Activated naive CD4-positive, alpha-beta T cell (primary cell): ENCODE measurements around the gene FKBP11.
A peak's percentile ranks its signal among the peaks of the same experiment; 100 is the strongest.
"Not testable (repeated sequence)": the region's sequence is repeated elsewhere in the genome, so short reads cannot be mapped to it uniquely, and the experiment has no call there.

Experiments used
- DNase-seq, 4 experiments: peaks; one replicate each; lab custom pipeline; 2025; lab: John Stamatoyannopoulos, UW

The FKBP11 gene

GRCh38 chr12:48954841-48955501, 29.7 kb upstream of the FKBP11 start:
- DNase-seq: no peak

GRCh38 chr12:48954061-48954460, 28.8 kb upstream of the FKBP11 start:
- DNase-seq: no peak

GRCh38 chr12:48952691-48953090, 27.4 kb upstream of the FKBP11 start:
- DNase-seq: no peak

GRCh38 chr12:48947727-48948126, 22.4 kb upstream of the FKBP11 start:
- DNase-seq: no peak

- DNase-seq: no peak
Measured at GRCh38 chr12:48946943-48947342, 21.7 kb upstream of the FKBP11 start.

GRCh38 chr12:48946205-48946604, 20.9 kb upstream of the FKBP11 start:
- DNase-seq: no peak

- DNase-seq: no peak
Measured at GRCh38 chr12:48943221-48943620, 17.9 kb upstream of the FKBP11 start.

GRCh38 chr12:48940181-48940580, 14.9 kb upstream of the FKBP11 start:
- DNase-seq: no peak

- DNase-seq: no peak
Measured at GRCh38 chr12:48938805-48939204, 13.5 kb upstream of the FKBP11 start.

GRCh38 chr12:48937170-48937569, 11.9 kb upstream of the FKBP11 start:
- DNase-seq: no peak

GRCh38 chr12:48936379-48936979, 11.2 kb upstream of the FKBP11 start:
- peak; percentile 64 to 83 (median 74) for DNase-seq

- no peak for DNase-seq
Measured at GRCh38 chr12:48934312-48934706, 9.0 kb upstream of the FKBP11 start.

- no peak for DNase-seq
Measured at GRCh38 chr12:48933664-48934311, 8.5 kb upstream of the FKBP11 start.

GRCh38 chr12:48932878-48933277, 7.6 kb upstream of the FKBP11 start:
- no peak for DNase-seq

- DNase-seq: no peak
Measured at GRCh38 chr12:48930475-48930874, 5.2 kb upstream of the FKBP11 start.

- no peak for DNase-seq
Measured at GRCh38 chr12:48929551-48929950, 4.3 kb upstream of the FKBP11 start.

- DNase-seq: no peak
Measured at GRCh38 chr12:48927261-48927660, 2.0 kb upstream of the FKBP11 start.

GRCh38 chr12:48924617-48925303, 532 bp downstream of the FKBP11 start:
- peak; percentile 41 to 75 (median 55) for DNase-seq

GRCh38 chr12:48923117-48923516, 2.2 kb downstream of the FKBP11 start:
- no peak for DNase-seq

- DNase-seq: peak in 2 of 4 experiments; percentile 22 to 29
Measured at GRCh38 chr12:48917857-48918537, 7.3 kb downstream of the FKBP11 start.

- DNase-seq: no peak
Measured at GRCh38 chr12:48910196-48910595, 15.1 kb downstream of the FKBP11 start.

- not testable (repeated sequence) for DNase-seq
Measured at GRCh38 chr12:48909698-48910097, 15.6 kb downstream of the FKBP11 start.
